ENCODE results near the gene TLN1.

DNA sequence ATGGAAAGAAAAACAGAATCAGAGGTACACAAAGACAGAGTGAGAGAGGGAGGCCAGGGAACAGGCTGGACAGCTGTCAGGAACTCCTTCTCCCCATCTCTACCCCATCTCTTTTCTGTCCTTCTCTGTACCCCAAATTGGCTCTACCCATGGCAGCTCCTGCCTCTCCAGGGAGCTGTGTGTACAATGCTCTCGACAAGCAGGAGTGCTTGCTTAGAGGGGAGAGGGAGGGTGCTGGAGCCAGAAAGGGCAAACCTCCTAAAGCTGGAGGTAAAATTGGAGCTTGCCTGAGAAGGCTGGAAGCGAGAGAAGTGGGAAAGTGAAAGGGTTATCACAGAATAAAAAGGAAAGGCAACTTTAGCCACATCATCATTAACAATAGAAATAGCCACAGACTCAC, 48.7 kb downstream of the TLN1 start:
- TF ChIP-seq POLR2A (IDR thresholded peaks at IDR 0.05) (no peak), CTCF (IDR thresholded peaks at IDR 0.05) (no peak)

Data from heart left ventricle (tissue), 13 donors.